KMS-11 (cell line): ENCODE results near the gene ORM1.

ENCODE experiments used
- H2AFZ ChIP-seq: fragments of 200-600 bp; sonication (generic); 2 replicates; pipeline ENCODE4 v1.6.1; 2016; ENCODE audit warnings: antibody characterized with exemption, mixed run types, low read depth
- H3K27ac ChIP-seq: fragments of 200-600 bp; sonication (generic); 2 replicates; pipeline ENCODE4 v1.6.1; 2016; ENCODE audit warnings: mild to moderate bottlenecking, mixed run types
- H3K27me3 ChIP-seq: fragments of 200-600 bp; sonication (generic); 2 replicates; pipeline ENCODE4 v1.6.1; 2017; ENCODE audit warnings: mild to moderate bottlenecking, low read depth, mixed run types, moderate library complexity; ENCODE audit not compliant: insufficient read depth
- H3K36me3 ChIP-seq: fragments of 200-600 bp; sonication (generic); 2 replicates; pipeline ENCODE4 v1.6.1; 2017; ENCODE audit warnings: mild to moderate bottlenecking, mixed run types; ENCODE audit not compliant: insufficient read depth
- H3K4me1 ChIP-seq: fragments of 200-600 bp; sonication (generic); 2 replicates; pipeline ENCODE4 v1.6.1; 2016; ENCODE audit warnings: mild to moderate bottlenecking, low read depth, mixed run types; ENCODE audit not compliant: poor library complexity, severe bottlenecking
- H3K4me2 ChIP-seq: fragments of 200-600 bp; sonication (generic); 2 replicates; pipeline ENCODE4 v1.7.0; 2016; ENCODE audit warnings: mild to moderate bottlenecking, mixed run types
- H3K4me3 ChIP-seq: fragments of 200-600 bp; sonication (generic); IDR thresholded peaks from 2 replicates; pipeline ENCODE4 v1.6.1; 2017; ENCODE audit warnings: low read depth, low read length, mixed read lengths; ENCODE audit not compliant: insufficient read depth
- H3K79me2 ChIP-seq: fragments of 200-600 bp; sonication (generic); 2 replicates; pipeline ENCODE4 v1.6.1; 2016; ENCODE audit warnings: low read depth, mixed run types; ENCODE audit not compliant: insufficient read depth
- H3K9ac ChIP-seq: fragments of 200-600 bp; sonication (generic); 2 replicates; pipeline ENCODE4 v1.6.1; 2016; ENCODE audit warnings: mild to moderate bottlenecking, mixed run types
- H4K20me1 ChIP-seq: fragments of 200-600 bp; sonication (generic); 2 replicates; pipeline ENCODE4 v1.6.1; 2016; ENCODE audit warnings: mild to moderate bottlenecking, mixed run types; ENCODE audit not compliant: insufficient read depth
- TF ChIP-seq, protein P1 (sequence below): fragments of 200-600 bp; sonication (generic); conservative IDR thresholded peaks from 2 replicates; pipeline ENCODE4 v1.6.1; 2017; ENCODE audit warnings: low read depth, mild to moderate bottlenecking, antibody characterized with exemption, low read length, moderate library complexity, mixed read lengths

Gene ORM1

DNA sequence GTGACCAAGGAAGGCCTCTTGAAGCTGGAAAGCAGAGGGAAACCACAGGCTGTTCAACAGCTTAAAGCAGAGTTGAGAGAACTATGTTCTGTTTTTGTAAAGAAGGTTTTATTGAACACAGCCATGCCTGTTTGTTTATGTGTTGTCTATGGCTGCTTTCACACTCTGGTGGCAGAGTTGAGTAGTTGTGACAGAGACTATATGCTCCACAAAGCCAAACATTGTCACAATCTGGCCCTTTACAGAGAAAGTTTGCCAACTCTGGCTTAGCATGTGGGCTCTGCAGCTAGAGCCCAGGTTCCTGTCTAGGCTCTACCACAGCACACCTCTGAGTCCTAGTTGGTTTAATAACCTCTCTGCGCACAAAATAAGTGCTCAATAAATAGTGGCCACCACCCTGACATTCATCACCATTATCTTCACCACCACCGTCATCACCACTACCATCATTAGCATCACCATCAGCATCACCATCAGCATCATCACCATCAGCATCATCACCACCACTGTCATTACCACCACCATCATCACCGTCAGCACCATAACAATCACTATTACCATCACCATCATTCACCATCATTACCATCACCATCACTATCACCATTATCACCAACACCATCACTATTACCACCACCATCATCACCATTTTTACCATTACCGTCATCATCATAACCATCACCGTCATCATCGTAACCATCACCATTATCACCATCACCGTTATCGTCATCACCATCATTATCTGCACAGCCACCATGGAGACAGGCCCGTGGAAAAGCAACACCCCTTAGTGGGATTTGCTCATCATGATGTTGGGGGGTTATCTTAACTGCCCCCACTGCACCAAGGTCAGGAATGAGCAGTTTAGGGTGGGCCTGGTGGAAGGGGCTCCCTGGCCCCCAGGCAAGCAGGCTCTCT is 46.6 kb downstream of the ORM1 start:
- H3K4me1 ChIP-seq: peaks cover 100% of the 10 kb centered on the region
- H3K4me2 ChIP-seq: peak overlapping the region; percentile 14; the same call in 1 of the 2 replicates
- peak overlapping the region; percentile 48; the same call in 1 of the 2 replicates for H3K27ac ChIP-seq
- peaks cover 19% of the 10 kb centered on the region; the same call in 1 of the 2 replicates for H3K79me2 ChIP-seq
- H3K27me3 ChIP-seq: no peaks in the 10 kb centered on the region
- no peak overlapping the region for H3K9ac ChIP-seq
- peaks cover 4% of the 10 kb centered on the region; the same call in 1 of the 2 replicates for H3K36me3 ChIP-seq
- H3K4me3 ChIP-seq: no peak overlapping the region
- H2AFZ ChIP-seq: no peak overlapping the region
- H4K20me1 ChIP-seq: no peaks in the 10 kb centered on the region
- TF ChIP-seq, protein P1, sequence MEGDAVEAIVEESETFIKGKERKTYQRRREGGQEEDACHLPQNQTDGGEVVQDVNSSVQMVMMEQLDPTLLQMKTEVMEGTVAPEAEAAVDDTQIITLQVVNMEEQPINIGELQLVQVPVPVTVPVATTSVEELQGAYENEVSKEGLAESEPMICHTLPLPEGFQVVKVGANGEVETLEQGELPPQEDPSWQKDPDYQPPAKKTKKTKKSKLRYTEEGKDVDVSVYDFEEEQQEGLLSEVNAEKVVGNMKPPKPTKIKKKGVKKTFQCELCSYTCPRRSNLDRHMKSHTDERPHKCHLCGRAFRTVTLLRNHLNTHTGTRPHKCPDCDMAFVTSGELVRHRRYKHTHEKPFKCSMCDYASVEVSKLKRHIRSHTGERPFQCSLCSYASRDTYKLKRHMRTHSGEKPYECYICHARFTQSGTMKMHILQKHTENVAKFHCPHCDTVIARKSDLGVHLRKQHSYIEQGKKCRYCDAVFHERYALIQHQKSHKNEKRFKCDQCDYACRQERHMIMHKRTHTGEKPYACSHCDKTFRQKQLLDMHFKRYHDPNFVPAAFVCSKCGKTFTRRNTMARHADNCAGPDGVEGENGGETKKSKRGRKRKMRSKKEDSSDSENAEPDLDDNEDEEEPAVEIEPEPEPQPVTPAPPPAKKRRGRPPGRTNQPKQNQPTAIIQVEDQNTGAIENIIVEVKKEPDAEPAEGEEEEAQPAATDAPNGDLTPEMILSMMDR: no peak

DNA sequence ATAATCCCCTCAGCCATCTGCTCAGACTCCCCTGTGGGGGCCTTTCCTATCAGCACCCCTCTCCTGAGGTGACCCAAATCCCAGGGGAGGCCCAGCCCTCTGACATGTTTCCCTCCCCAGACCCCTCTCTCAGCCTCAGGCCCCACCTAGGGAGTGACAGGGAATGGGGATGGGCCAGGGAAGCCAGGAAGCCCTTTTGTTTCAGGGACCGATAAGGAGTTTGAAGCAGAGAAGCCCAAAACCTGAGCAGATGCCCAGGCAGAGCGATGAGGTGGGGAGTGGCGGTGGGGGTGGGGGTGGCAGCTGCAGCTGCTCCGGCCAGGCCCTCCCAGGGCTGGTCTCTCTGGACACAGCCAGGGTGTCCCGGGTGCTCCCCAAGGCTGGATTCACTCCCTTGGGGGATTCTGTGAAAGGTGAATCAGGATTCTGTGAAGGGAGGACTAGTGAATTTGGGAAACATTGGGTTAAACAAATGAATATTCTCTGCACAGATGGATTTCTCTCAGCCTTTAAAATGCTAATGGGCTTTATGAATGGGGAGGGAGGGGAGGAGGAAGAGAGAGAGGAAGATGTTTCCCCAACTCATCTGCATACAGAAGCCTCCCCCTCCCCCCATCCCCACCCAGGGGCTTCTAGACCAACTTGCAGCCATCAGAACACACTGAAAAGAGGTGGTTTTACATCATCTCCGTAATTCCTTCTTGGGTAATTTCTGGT is 47.5 kb downstream of the ORM1 start:
- TF ChIP-seq, protein P1: no peak
- H3K36me3 ChIP-seq: peaks cover 4% of the 10 kb centered on the region; the same call in 1 of the 2 replicates
- no peak overlapping the region for H3K4me2 ChIP-seq
- H3K27ac ChIP-seq: no peak overlapping the region
- H3K4me1 ChIP-seq: peaks cover 94% of the 10 kb centered on the region
- no peaks in the 10 kb centered on the region for H4K20me1 ChIP-seq
- H3K27me3 ChIP-seq: no peaks in the 10 kb centered on the region
- H3K9ac ChIP-seq: no peak overlapping the region
- peaks cover 19% of the 10 kb centered on the region; the same call in 1 of the 2 replicates for H3K79me2 ChIP-seq
- H3K4me3 ChIP-seq: no peak overlapping the region
- H2AFZ ChIP-seq: no peak overlapping the region

DNA sequence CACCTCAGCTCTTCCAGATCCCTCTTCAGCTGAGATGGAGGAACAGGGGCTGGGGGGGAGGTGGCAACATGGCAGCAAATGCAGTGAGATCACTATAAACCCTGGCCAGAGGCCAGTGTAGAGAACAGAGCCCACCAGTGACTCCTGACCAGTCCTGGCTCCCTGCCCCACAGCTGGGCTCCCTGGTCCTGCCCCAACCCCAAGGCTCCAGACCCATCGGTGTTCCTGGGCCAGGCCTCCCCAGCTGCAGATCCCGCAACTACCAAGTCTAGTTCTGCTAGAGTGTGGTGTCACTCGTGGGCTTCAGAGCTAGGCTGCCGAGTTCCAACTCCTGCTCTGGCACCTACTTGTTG is 48.0 kb downstream of the ORM1 start:
- H3K36me3 ChIP-seq: peaks cover 4% of the 10 kb centered on the region; the same call in 1 of the 2 replicates
- TF ChIP-seq, protein P1: no peak
- H2AFZ ChIP-seq: no peak overlapping the region
- no peaks in the 10 kb centered on the region for H4K20me1 ChIP-seq
- peaks cover 19% of the 10 kb centered on the region; the same call in 1 of the 2 replicates for H3K79me2 ChIP-seq
- H3K4me3 ChIP-seq: no peak overlapping the region
- H3K4me2 ChIP-seq: no peak overlapping the region
- H3K4me1 ChIP-seq: peaks cover 89% of the 10 kb centered on the region
- H3K9ac ChIP-seq: no peak overlapping the region
- no peak overlapping the region for H3K27ac ChIP-seq
- H3K27me3 ChIP-seq: no peaks in the 10 kb centered on the region

DNA sequence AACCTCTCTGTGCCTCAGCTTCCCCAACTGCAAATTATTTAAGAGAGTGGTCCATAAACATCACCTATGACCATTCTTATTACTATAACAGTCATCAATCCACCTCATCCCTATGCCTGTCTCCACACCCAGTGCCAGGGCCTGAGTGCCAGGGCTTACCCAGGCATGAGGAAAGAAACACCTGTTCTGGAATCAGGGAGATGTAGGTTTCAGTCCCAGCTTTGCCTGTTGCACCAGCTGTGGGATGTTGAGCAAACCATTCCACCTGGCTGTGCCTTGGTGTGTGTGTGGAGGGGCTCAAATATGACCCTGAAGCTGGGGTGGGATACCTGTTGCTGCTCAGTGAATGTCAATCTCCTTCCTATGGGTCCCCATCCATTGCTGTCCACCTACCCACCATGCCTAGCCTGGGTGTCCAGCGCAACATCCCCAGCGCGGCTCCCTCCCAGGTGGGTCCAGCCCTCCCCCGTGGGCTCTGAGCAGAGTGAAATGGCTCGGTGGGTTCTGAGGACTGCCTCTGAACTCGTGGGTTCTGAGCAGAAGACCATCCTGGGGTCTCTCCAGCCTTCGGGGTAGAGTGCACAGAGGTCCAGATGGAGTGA is 48.5 kb downstream of the ORM1 start:
- H3K27me3 ChIP-seq: no peaks in the 10 kb centered on the region
- TF ChIP-seq, protein P1: no peak
- H3K4me3 ChIP-seq: no peak overlapping the region
- H3K27ac ChIP-seq: 0 out of 2 replicates have a peak overlapping the region, but pooled peaks have one; percentile 7
- peaks cover 4% of the 10 kb centered on the region; the same call in 1 of the 2 replicates for H3K36me3 ChIP-seq
- H3K9ac ChIP-seq: no peak overlapping the region
- H3K4me1 ChIP-seq: peaks cover 85% of the 10 kb centered on the region
- no peak overlapping the region for H2AFZ ChIP-seq
- no peak overlapping the region for H3K4me2 ChIP-seq
- peaks cover 19% of the 10 kb centered on the region; the same call in 1 of the 2 replicates for H3K79me2 ChIP-seq
- no peaks in the 10 kb centered on the region for H4K20me1 ChIP-seq
